H9 (cell line): ENCODE measurements around the gene FGFBP2. TPM values are rescaled to one million over a fixed set of nuclear protein-coding genes. Genes with fewer than 3 reads are reported as not detected.

Source experiments
- DNase-seq: peaks from one replicate; pipeline ENCODE4 v3.0.0-alpha.2; 2017
- H2AFZ ChIP-seq: one replicate; pipeline ENCODE4 v1.6.1; 2013; ENCODE audit warnings: mild to moderate bottlenecking, low read length, control low read depth, moderate library complexity
- H2AK5ac ChIP-seq: 2 replicates; pipeline ENCODE4 v1.6.1; 2013; ENCODE audit warnings: low read length, control low read depth, mixed read lengths; ENCODE audit not compliant: insufficient read length
- H2BK120ac ChIP-seq: one replicate; pipeline ENCODE4 v1.6.1; 2013; ENCODE audit warnings: low read depth, mild to moderate bottlenecking, low read length, control low read depth, inconsistent platforms; ENCODE audit not compliant: poor library complexity, severe bottlenecking
- H2BK12ac ChIP-seq: 2 replicates; pipeline ENCODE4 v1.6.1; 2013; ENCODE audit warnings: low read length, control low read depth, mixed read lengths, low read depth; ENCODE audit not compliant: insufficient read length
- H2BK15ac ChIP-seq: 2 replicates; pipeline ENCODE4 v1.6.1; 2013; ENCODE audit warnings: low read depth, low read length, control low read depth
- H2BK20ac ChIP-seq: one replicate; pipeline ENCODE4 v1.6.1; 2013; ENCODE audit warnings: low read depth, mild to moderate bottlenecking, low read length, control low read depth, inconsistent platforms; ENCODE audit not compliant: poor library complexity, severe bottlenecking
- H2BK5ac ChIP-seq: 2 replicates; pipeline ENCODE4 v1.6.1; 2013; ENCODE audit warnings: low read length, control low read depth, mixed read lengths; ENCODE audit not compliant: insufficient read length
- H3K14ac ChIP-seq: 2 replicates; pipeline ENCODE4 v1.6.1; 2013; ENCODE audit warnings: low read length, control low read depth; ENCODE audit not compliant: insufficient read depth
- H3K18ac ChIP-seq: 2 replicates; pipeline ENCODE4 v1.6.1; 2013; ENCODE audit warnings: low read depth, mild to moderate bottlenecking, mixed read lengths, low read length, control low read depth; ENCODE audit not compliant: insufficient read length
- H3K23ac ChIP-seq: 2 replicates; pipeline ENCODE4 v1.6.1; 2013; ENCODE audit warnings: low read length, control low read depth, mixed read lengths, low read depth; ENCODE audit not compliant: insufficient read length
- H3K23me2 ChIP-seq: 2 replicates; pipeline ENCODE4 v1.6.1; 2013; ENCODE audit warnings: low read depth, mild to moderate bottlenecking, mixed read lengths, low read length, control low read depth; ENCODE audit not compliant: insufficient read length, poor library complexity, severe bottlenecking
- H3K27ac ChIP-seq: 2 replicates; pipeline ENCODE4 v1.5.1; 2013; ENCODE audit warnings: low read length, control low read depth, mixed read lengths, low read depth; ENCODE audit not compliant: insufficient read length
- H3K27me3 ChIP-seq: 2 replicates; pipeline ENCODE4 v1.6.1; 2013; ENCODE audit warnings: low read length, control low read depth, inconsistent platforms; ENCODE audit not compliant: insufficient read depth
- H3K4ac ChIP-seq: 2 replicates; pipeline ENCODE4 v1.6.1; 2013; ENCODE audit warnings: low read depth, mild to moderate bottlenecking, control low read depth, inconsistent platforms, low read length, moderate library complexity
- H3K4me1 ChIP-seq: 2 replicates; pipeline ENCODE4 v1.6.1; 2013; ENCODE audit warnings: low read length, control low read depth, inconsistent platforms; ENCODE audit not compliant: insufficient read depth
- H3K4me2 ChIP-seq: 2 replicates; pipeline ENCODE4 v1.6.1; 2013; ENCODE audit warnings: low read length, control low read depth, mixed read lengths; ENCODE audit not compliant: insufficient read length, insufficient read depth
- H3K56ac ChIP-seq: 2 replicates; pipeline ENCODE4 v1.6.1; 2013; ENCODE audit warnings: low read depth, mild to moderate bottlenecking, mixed read lengths, low read length, control low read depth; ENCODE audit not compliant: insufficient read length
- H3K79me1 ChIP-seq: 2 replicates; pipeline ENCODE4 v1.6.1; 2013; ENCODE audit warnings: low read depth, mild to moderate bottlenecking, moderate library complexity, low read length, control low read depth, inconsistent platforms; ENCODE audit not compliant: insufficient read depth, poor library complexity, severe bottlenecking
- H3K79me2 ChIP-seq: 2 replicates; pipeline ENCODE4 v1.6.1; 2013; ENCODE audit warnings: low read length, control low read depth, inconsistent platforms; ENCODE audit not compliant: insufficient read depth
- H3K9ac ChIP-seq: 2 replicates; pipeline ENCODE4 v1.6.1; 2013; ENCODE audit warnings: low read length, control low read depth, mixed read lengths; ENCODE audit not compliant: insufficient read length; ENCODE audit errors: extremely low read depth
- H3K9me3 ChIP-seq: one replicate; pipeline ENCODE4 v1.6.1; 2013; ENCODE audit warnings: low read depth, low read length, inconsistent platforms; ENCODE audit not compliant: control insufficient read depth
- H3T11ph ChIP-seq: one replicate; pipeline ENCODE4 v1.6.1; 2013; ENCODE audit warnings: mild to moderate bottlenecking, low read length, control low read depth, inconsistent platforms
- H4K20me1 ChIP-seq: one replicate; pipeline ENCODE4 v1.6.1; 2013; ENCODE audit not compliant: control insufficient read depth, insufficient read length, insufficient read depth
- H4K5ac ChIP-seq: 2 replicates; pipeline ENCODE4 v1.6.1; 2013; ENCODE audit warnings: low read depth, mild to moderate bottlenecking, mixed read lengths, low read length, control low read depth; ENCODE audit not compliant: insufficient read length
- H4K8ac ChIP-seq: replicated peaks from 2 replicates; pipeline ENCODE4 v1.6.1; 2013; ENCODE audit warnings: low read length, control low read depth, mixed read lengths, low read depth; ENCODE audit not compliant: insufficient read length
- H4K91ac ChIP-seq: 2 replicates; pipeline ENCODE4 v1.6.1; 2013; ENCODE audit warnings: low read depth, mild to moderate bottlenecking, moderate library complexity, mixed read lengths, low read length, control low read depth; ENCODE audit not compliant: insufficient read length
- H3K27ac Mint-ChIP-seq, 3 experiments: 2 replicates in 2 of 3; 3 replicates in 1 of 3; pipeline ENCODE4 v1.8.0; 2020 to 2021; ENCODE audit warnings: mixed read lengths in 3 of 3, mild to moderate bottlenecking in 1 of 3, moderate library complexity in 1 of 3
- H3K27me3 Mint-ChIP-seq: 2 replicates; pipeline ENCODE4 v1.8.0; 2021; ENCODE audit warnings: low read depth, mild to moderate bottlenecking, moderate library complexity, mixed read lengths
- H3K36me3 Mint-ChIP-seq, 3 experiments: 2 replicates in 2 of 3; 3 replicates in 1 of 3; pipeline ENCODE4 v1.8.0; 2020 to 2021; ENCODE audit warnings: low read depth in 3 of 3, mixed read lengths in 3 of 3; ENCODE audit not compliant: insufficient read depth in 1 of 3
- H3K4me1 Mint-ChIP-seq, 2 experiments: 2 replicates each; pipeline ENCODE4 v1.8.0; 2020; ENCODE audit warnings: mixed read lengths in 2 of 2
- H3K4me3 Mint-ChIP-seq, 2 experiments: 2 replicates in 1 of 2; 3 replicates in 1 of 2; pipeline ENCODE4 v1.8.0; 2020 to 2021; ENCODE audit warnings: mild to moderate bottlenecking in 2 of 2, mixed read lengths in 2 of 2, moderate library complexity in 1 of 2
- H3K9me3 Mint-ChIP-seq, 2 experiments: 2 replicates in 1 of 2; 3 replicates in 1 of 2; pipeline ENCODE4 v1.8.0; 2020; ENCODE audit warnings: mild to moderate bottlenecking in 2 of 2, mixed read lengths in 2 of 2, moderate library complexity in 1 of 2
- CTCF ChIP-seq: fragments of 200-600 bp; sonication (generic); conservative IDR thresholded peaks from 3 replicates; pipeline ENCODE4 v1.8.0; 2021; ENCODE audit warnings: antibody characterized with exemption, mild to moderate bottlenecking
- WGBS: extraction: QIAGEN DNeasy Blood & Tissue Kit; methylation state at CpG from one replicate; pipeline ENCODE4 v1.1.7; 2013; ENCODE audit warnings: missing lambda C conversion rate, low lambda C conversion rate, mixed read lengths; ENCODE audit not compliant: insufficient read length; ENCODE audit errors: extremely low coverage; 5-methylcytosine and 5-hydroxymethylcytosine counted together
- total RNA-seq: library from RNA; stranded (reverse); gene quantifications from 2 replicates; pipeline ENCODE4 v1.2.1, GENCODE V29; 2021

Gene FGFBP2
- total RNA-seq, 1 experiment from 2014 or later: not detected

- no peak overlapping the region for H4K5ac ChIP-seq
- Mint-ChIP-seq H3K36me3 (peaks cover 6 to 65% (median 31%) of the 10 kb centered on the region in 3 experiments; a peak in 6 of 7 replicates), H3K4me1 (peaks cover 6 to 12% of the 10 kb centered on the region in 2 experiments), H3K27me3 (no peaks in the 10 kb centered on the region), H3K4me3 (no peak overlapping the region), H3K27ac (no peak overlapping the region), H3K9me3 (no peaks in the 10 kb centered on the region)
- H4K8ac ChIP-seq: no peak overlapping the region
- no peak overlapping the region for H2BK120ac ChIP-seq
- H3K4me1 ChIP-seq: no peaks in the 10 kb centered on the region
- no peak overlapping the region for H3K4ac ChIP-seq
- H3K9ac ChIP-seq: no peak overlapping the region
- H2AK5ac ChIP-seq: no peak overlapping the region
- no peaks in the 10 kb centered on the region for H3K79me2 ChIP-seq
- H2BK12ac ChIP-seq: no peak overlapping the region
- no peaks in the 10 kb centered on the region for H3K27me3 ChIP-seq
- no peak overlapping the region for H4K91ac ChIP-seq
- no peak overlapping the region for H2BK20ac ChIP-seq
- no peak overlapping the region for H3K18ac ChIP-seq
- no CpG with 5 or more reads among the region's 6 CpGs for WGBS
- no peaks in the 10 kb centered on the region for H3K23me2 ChIP-seq
- no peak for DNase-seq
- H3T11ph ChIP-seq: no peak overlapping the region
- no peaks in the 10 kb centered on the region for H4K20me1 ChIP-seq
- no peak overlapping the region for H3K4me2 ChIP-seq
- H2BK15ac ChIP-seq: no peak overlapping the region; the same call in 1 of the 2 replicates
- no peak overlapping the region for H3K27ac ChIP-seq
- H3K9me3 ChIP-seq: no peaks in the 10 kb centered on the region
- no peak overlapping the region for H2BK5ac ChIP-seq
- TF ChIP-seq CTCF: no peak
- H3K14ac ChIP-seq: no peak overlapping the region
- H3K56ac ChIP-seq: no peak overlapping the region
- no peak overlapping the region for H2AFZ ChIP-seq
- no peak overlapping the region for H3K23ac ChIP-seq
- no peaks in the 10 kb centered on the region for H3K79me1 ChIP-seq
Measured at GRCh38 chr4:16006771-16007446, 43.9 kb upstream of the FGFBP2 start.
